H1 (cell line): ENCODE results near the gene OR13H1. TPM values are rescaled to one million over a fixed set of nuclear protein-coding genes. Genes with fewer than 3 reads are reported as not detected.
A peak's percentile ranks its signal among the peaks of the same experiment; 100 is the strongest.

ENCODE experiments used
- CTCF ChIA-PET: fragments of 300-600 bp; sonication (Branson Sonifier 250); formaldehyde crosslinking; loops from one replicate; lab custom pipeline; 2021; ENCODE audit not compliant: partially characterized antibody; lab: Charles Lee
- POLR2A ChIA-PET: fragments of 300-600 bp; sonication (Branson Sonifier 250); formaldehyde crosslinking; loops from one replicate; lab custom pipeline; 2021; ENCODE audit warnings: inconsistent platforms; ENCODE audit not compliant: partially characterized antibody; lab: Charles Lee
- DNase-seq, 2 experiments: peaks; one replicate each; pipeline versions ENCODE4 v3.0.0 to v3.0.0-alpha.2; 2010 to 2022; ENCODE audit warnings: low spot score in 2 of 2, low read depth in 1 of 2, mixed read lengths in 1 of 2
- FAIRE-seq: peaks from 2 replicates; lab custom pipeline; 2011; peaks lifted over from hg19 to GRCh38; lab: Jason Lieb, UNC
- H2AFZ ChIP-seq: 2 replicates; pipeline ENCODE4 v1.8.1; 2012; ENCODE audit warnings: low read length, inconsistent platforms
- H2AK5ac ChIP-seq: 2 replicates; pipeline ENCODE4 v1.6.1; 2013; ENCODE audit warnings: low read depth, low read length
- H2BK120ac ChIP-seq: replicated peaks from 2 replicates; pipeline ENCODE3; 2013; ENCODE audit warnings: low read depth, low read length, inconsistent platforms
- H2BK12ac ChIP-seq: 2 replicates; pipeline ENCODE4 v1.6.1; 2013; ENCODE audit warnings: low read depth, low read length
- H2BK15ac ChIP-seq: 2 replicates; pipeline ENCODE4 v1.6.1; 2013; ENCODE audit warnings: low read length
- H2BK20ac ChIP-seq: 2 replicates; pipeline ENCODE4 v1.6.1; 2013; ENCODE audit warnings: low read length
- H2BK5ac ChIP-seq: 2 replicates; pipeline ENCODE4 v1.6.1; 2013; ENCODE audit warnings: low read depth, low read length
- H3K14ac ChIP-seq: 2 replicates; pipeline ENCODE4 v1.6.1; 2013; ENCODE audit warnings: inconsistent platforms; ENCODE audit not compliant: insufficient read length
- H3K18ac ChIP-seq: 2 replicates; pipeline ENCODE4 v1.6.1; 2013; ENCODE audit warnings: low read length; ENCODE audit errors: extremely low read depth
- H3K23ac ChIP-seq: 2 replicates; pipeline ENCODE4 v1.6.1; 2013; ENCODE audit warnings: inconsistent platforms; ENCODE audit not compliant: insufficient read length
- H3K23me2 ChIP-seq: 2 replicates; pipeline ENCODE4 v1.6.1; 2013; ENCODE audit warnings: low read depth, low read length
- H3K27ac ChIP-seq: 2 replicates; pipeline ENCODE4 v1.6.1; 2011; ENCODE audit warnings: low read depth, low read length, inconsistent platforms
- H3K27me3 ChIP-seq, 4 experiments: replicated peaks in 1 of 4; 1 replicate in 1 of 4; 2 replicates in 3 of 4; pipeline versions ENCODE4 v1.6.1 to v1.8.1; 2011 to 2013; ENCODE audit warnings: low read length in 3 of 4, mild to moderate bottlenecking in 3 of 4, inconsistent platforms in 2 of 4, mixed read lengths in 2 of 4, moderate library complexity in 1 of 4; ENCODE audit not compliant: control insufficient read depth in 3 of 4, insufficient read depth in 3 of 4; ENCODE audit errors: extremely low read depth in 1 of 4
- H3K36me3 ChIP-seq, 4 experiments: 2 replicates each; pipeline versions ENCODE4 v1.6.1 to v1.8.1; 2011 to 2013; ENCODE audit warnings: mild to moderate bottlenecking in 4 of 4, low read length in 3 of 4, moderate library complexity in 2 of 4, control low read depth in 1 of 4, inconsistent platforms in 1 of 4; ENCODE audit not compliant: insufficient read depth in 4 of 4, control insufficient read depth in 2 of 4
- H3K4ac ChIP-seq: replicated peaks from 2 replicates; pipeline ENCODE3; 2013; ENCODE audit warnings: low read length, low read depth, mixed read lengths, inconsistent platforms; ENCODE audit not compliant: insufficient read length
- H3K4me1 ChIP-seq, 4 experiments: replicated peaks in 1 of 4; 1 replicate in 1 of 4; 2 replicates in 3 of 4; pipeline versions ENCODE4 v1.6.1 to v1.8.1; 2011 to 2013; ENCODE audit warnings: low read length in 3 of 4, inconsistent platforms in 2 of 4, mixed read lengths in 1 of 4; ENCODE audit not compliant: insufficient read depth in 4 of 4, control insufficient read depth in 3 of 4
- H3K4me2 ChIP-seq, 2 experiments: 2 replicates each; pipeline versions ENCODE4 v1.6.1 to v1.8.1; 2011 to 2013; ENCODE audit warnings: low read depth in 2 of 2, low read length in 2 of 2, control low read depth in 1 of 2, inconsistent platforms in 1 of 2, mild to moderate bottlenecking in 1 of 2; ENCODE audit not compliant: insufficient read depth in 1 of 2
- H3K4me3 ChIP-seq, 4 experiments: fragments of 200-600, 300-600 bp in 1 of 4; sonication (generic), shearing (Covaris generic), sonication (Bioruptor Twin) in 1 of 4; 2 replicates each; pipeline versions ENCODE4 v1.5.1 to v1.8.1; 2011 to 2016; ENCODE audit warnings: low read length in 4 of 4, low read depth in 3 of 4, control low read depth in 2 of 4, inconsistent platforms in 2 of 4, mild to moderate bottlenecking in 2 of 4, mixed read lengths in 1 of 4, moderate library complexity in 1 of 4; ENCODE audit not compliant: insufficient read depth in 2 of 4; ENCODE audit errors: extremely low read depth in 1 of 4
- H3K56ac ChIP-seq: replicated peaks from 2 replicates; pipeline ENCODE3; 2013; ENCODE audit warnings: low read depth, mild to moderate bottlenecking, mixed read lengths, low read length, inconsistent platforms; ENCODE audit not compliant: insufficient read length
- H3K79me1 ChIP-seq: 2 replicates; pipeline ENCODE4 v1.6.1; 2013; ENCODE audit warnings: low read depth, low read length, control low read depth
- H3K79me2 ChIP-seq, 2 experiments: 2 replicates each; pipeline versions ENCODE4 v1.6.1 to v1.8.1; 2012 to 2013; ENCODE audit warnings: low read length in 2 of 2, mild to moderate bottlenecking in 2 of 2, inconsistent platforms in 1 of 2; ENCODE audit not compliant: insufficient read depth in 2 of 2, control insufficient read depth in 1 of 2
- H3K9ac ChIP-seq, 4 experiments: replicated peaks in 1 of 4; 1 replicate in 1 of 4; 2 replicates in 3 of 4; pipeline versions ENCODE4 v1.6.1 to v1.8.1; 2011 to 2013; ENCODE audit warnings: low read depth in 3 of 4, low read length in 3 of 4, control low read depth in 2 of 4, mild to moderate bottlenecking in 2 of 4, moderate library complexity in 2 of 4, inconsistent platforms in 1 of 4; ENCODE audit errors: extremely low read depth in 1 of 4
- H3K9me3 ChIP-seq, 2 experiments: 2 replicates each; pipeline versions ENCODE4 v1.6.1 to v1.8.1; 2012 to 2013; ENCODE audit warnings: mild to moderate bottlenecking in 2 of 2, moderate library complexity in 2 of 2, control low read depth in 1 of 2, inconsistent platforms in 1 of 2, low read depth in 1 of 2, low read length in 1 of 2, mixed read lengths in 1 of 2; ENCODE audit not compliant: insufficient read depth in 2 of 2
- H4K20me1 ChIP-seq, 2 experiments: replicated peaks in 1 of 2; 2 replicates each; pipeline versions ENCODE3 to v1.8.1; 2011 to 2013; ENCODE audit warnings: inconsistent platforms in 2 of 2, low read length in 2 of 2, mild to moderate bottlenecking in 1 of 2; ENCODE audit not compliant: insufficient read depth in 2 of 2, control insufficient read depth in 1 of 2
- H4K5ac ChIP-seq: 2 replicates; pipeline ENCODE4 v1.6.1; 2013; ENCODE audit warnings: low read length, low read depth, mixed read lengths, inconsistent platforms; ENCODE audit not compliant: insufficient read length
- H4K8ac ChIP-seq: 2 replicates; pipeline ENCODE4 v1.8.0; 2013; ENCODE audit warnings: mild to moderate bottlenecking, moderate library complexity, low read length, inconsistent platforms; ENCODE audit not compliant: insufficient read depth; ENCODE audit errors: extremely low read depth
- H4K91ac ChIP-seq: replicated peaks from 2 replicates; pipeline ENCODE3; 2013; ENCODE audit warnings: low read length, mixed read lengths, inconsistent platforms; ENCODE audit not compliant: insufficient read length
- CEBPB ChIP-seq: IDR thresholded peaks from 2 replicates; pipeline ENCODE4 v1.6.1; 2012; ENCODE audit warnings: low read depth, low read length
- KDM1A ChIP-seq: fragments of 200-600, 300-600 bp; sonication (generic); IDR thresholded peaks from 2 replicates; pipeline ENCODE4 v1.7.1; 2016; ENCODE audit warnings: mild to moderate bottlenecking, low read length, borderline replicate concordance
- TAF1 ChIP-seq: IDR thresholded peaks from 2 replicates; pipeline ENCODE4 v1.6.1; 2011; ENCODE audit warnings: mild to moderate bottlenecking, low read depth, low read length
- TBP ChIP-seq: IDR thresholded peaks from 2 replicates; pipeline ENCODE4 v1.6.1; 2011; ENCODE audit warnings: low read depth, low read length, improper control_type of control experiment
- YY1 ChIP-seq: IDR thresholded peaks from 2 replicates; pipeline ENCODE4 v1.6.1; 2011; ENCODE audit warnings: low read depth, mild to moderate bottlenecking, low read length
- WGBS, 2 experiments: shearing (Covaris generic) in 1 of 2; methylation state at CpG; one replicate each; pipeline versions ENCODE4 v1.1.6 to v1.1.7; 2013 to 2015; ENCODE audit warnings: low lambda C conversion rate in 2 of 2, mixed read lengths in 2 of 2, inconsistent platforms in 1 of 2, low coverage in 1 of 2, missing lambda C conversion rate in 1 of 2; ENCODE audit not compliant: insufficient replicate concordance in 2 of 2, insufficient coverage in 1 of 2, insufficient read length in 1 of 2; ENCODE audit errors: extremely low coverage in 1 of 2, missing lambda C conversion rate in 1 of 2; 5-methylcytosine and 5-hydroxymethylcytosine counted together
- polyA plus RNA-seq, 7 experiments: library from polyadenylated mRNA; depleted of rRNA in 3 of 7; stranded (reverse) in 5 of 7; unstranded in 2 of 7; fragments of >200 nt in 5 of 7; fragments of 200-250 nt in 2 of 7; gene quantifications; 1 replicate in 5 of 7; 2 replicates in 1 of 7; 4 replicates in 1 of 7; pipeline versions ENCODE4 v1.2.1 to v1.2.3, GENCODE V29; 2011 to 2013; ENCODE audit warnings: missing spikeins in 2 of 7, mixed read lengths in 2 of 7
- total RNA-seq: library from RNA; stranded (reverse); fragmentation: NEBNext Ultra II Directional; extraction: Animal tissue kit (Norgen Biotek cat#: 25700); gene quantifications from 2 replicates; pipeline ENCODE4 v1.2.1, GENCODE V29; 2021

Gene OR13H1
- total and polyA plus RNA-seq, 2 of the 8 experiments (the other 6 are each of a cell fraction or from before 2014, with no cell fraction given) = not detected

DNA sequence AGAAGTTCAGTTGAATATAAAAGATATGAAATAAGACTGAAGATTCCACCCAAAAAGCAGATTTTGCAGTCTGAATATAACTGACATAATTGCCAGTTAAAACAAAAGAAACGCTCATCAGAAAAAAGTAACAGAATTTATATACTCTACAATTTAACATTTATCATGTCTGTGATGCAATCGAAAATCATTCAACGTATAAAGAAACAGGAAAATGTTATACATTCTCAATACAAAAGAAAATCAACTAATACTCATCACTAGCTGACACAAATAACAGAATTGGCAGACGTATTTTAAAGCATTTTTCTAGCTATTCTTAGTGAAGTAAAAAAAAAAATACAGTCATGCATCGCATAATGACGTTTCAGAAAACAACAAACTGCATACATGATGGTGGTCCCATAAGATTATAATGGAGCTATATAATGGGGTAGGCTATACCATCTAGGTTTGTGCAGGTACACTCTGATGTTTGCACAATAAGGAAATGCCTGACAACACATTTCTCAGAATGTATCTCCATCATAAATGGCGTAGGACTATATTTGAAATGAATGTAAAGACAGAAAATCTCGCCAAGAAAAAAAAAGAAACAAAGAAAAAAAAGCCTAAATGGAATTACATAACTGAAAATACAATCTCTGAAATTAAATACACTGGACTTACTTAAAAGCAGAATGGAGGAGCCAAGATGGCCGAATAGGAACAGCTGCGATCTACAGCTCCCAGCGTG is 34.3 kb downstream of the OR13H1 start:
- Histone ChIP-seq H2AK5ac (no peak overlapping the region), H3K4ac (no peak overlapping the region), H3K36me3 (no peaks in the 10 kb centered on the region), H3K18ac (no peak overlapping the region), H3K4me3 (peak overlapping the region; percentile 23 to 65 (median 33)), H3K4me2 (peak overlapping the region; percentile 56 to 73), H3K14ac (no peak overlapping the region), H3K23me2 (0 out of 2 replicates have a peak, but pooled peaks cover 2% of the 10 kb centered on the region), H2BK120ac (no peak overlapping the region), H3K9me3 (no peaks in the 10 kb centered on the region), H3K56ac (no peak overlapping the region), H4K5ac (no peak overlapping the region), H4K20me1 (no peaks in the 10 kb centered on the region), H4K8ac (no peak overlapping the region), H2BK5ac (no peak overlapping the region), H2BK15ac (no peak overlapping the region), H3K79me1 (no peaks in the 10 kb centered on the region), H2BK12ac (no peak overlapping the region), H3K27ac (no peak overlapping the region), H2BK20ac (no peak overlapping the region), H3K79me2 (peaks cover 0 to 19% of the 10 kb centered on the region in 2 experiments; a peak in 2 of 4 replicates), H4K91ac (no peak overlapping the region), H3K9ac (peak overlapping the region in 3 of 4 experiments; percentile 14 to 60 (median 53); a peak in 2 of 7 replicates), H3K23ac (no peak overlapping the region), H3K4me1 (0 out of 7 replicates have a peak, but pooled peaks cover 0 to 3% (median 0%) of the 10 kb centered on the region in 4 experiments), H3K27me3 (no peaks in the 10 kb centered on the region), H2AFZ (no peak overlapping the region)
- FAIRE-seq (peak; percentile 82), DNase-seq (no peak)
- TF ChIP-seq TAF1 (0 out of 2 replicates have a peak, but pooled peaks have one; percentile 35), YY1 (peak; percentile 57; the same call in 1 of the 2 replicates), KDM1A (no peak), CEBPB (no peak), TBP (no peak)
- ChIA-PET POLR2A (interaction anchor here (0.9 to 1.4 kb wide), 3 partner anchors 10 to 18 kb away, joined by 3 to 6 read pairs (median 3); no protein-coding TSS in a partner anchor), CTCF (interaction anchor here (1.1 kb wide), 1 partner anchor 315 kb away, joined by 3 read pairs; no protein-coding TSS in a partner anchor)
- 73% methylated on average over 11 of the region's 11 CpGs; no CpG with 5 or more reads in 1 of the 2 experiments for WGBS, 2 experiments
